Astrocyte (in vitro differentiated cells and primary cell): ENCODE results near the gene KASH5.

ENCODE experiments used
- EZH2 ChIP-seq: IDR thresholded peaks from 2 replicates; pipeline ENCODE4 v1.6.1; 2012; ENCODE audit warnings: mild to moderate bottlenecking, low read length, inconsistent platforms; ENCODE audit not compliant: insufficient read depth
- TF ChIP-seq, protein P1 (sequence below): IDR thresholded peaks from 2 replicates; pipeline ENCODE4 v1.5.1; 2011; ENCODE audit warnings: low read depth, mild to moderate bottlenecking, inconsistent platforms, low read length, moderate library complexity; ENCODE audit not compliant: insufficient read depth

- TF ChIP-seq, protein P1, sequence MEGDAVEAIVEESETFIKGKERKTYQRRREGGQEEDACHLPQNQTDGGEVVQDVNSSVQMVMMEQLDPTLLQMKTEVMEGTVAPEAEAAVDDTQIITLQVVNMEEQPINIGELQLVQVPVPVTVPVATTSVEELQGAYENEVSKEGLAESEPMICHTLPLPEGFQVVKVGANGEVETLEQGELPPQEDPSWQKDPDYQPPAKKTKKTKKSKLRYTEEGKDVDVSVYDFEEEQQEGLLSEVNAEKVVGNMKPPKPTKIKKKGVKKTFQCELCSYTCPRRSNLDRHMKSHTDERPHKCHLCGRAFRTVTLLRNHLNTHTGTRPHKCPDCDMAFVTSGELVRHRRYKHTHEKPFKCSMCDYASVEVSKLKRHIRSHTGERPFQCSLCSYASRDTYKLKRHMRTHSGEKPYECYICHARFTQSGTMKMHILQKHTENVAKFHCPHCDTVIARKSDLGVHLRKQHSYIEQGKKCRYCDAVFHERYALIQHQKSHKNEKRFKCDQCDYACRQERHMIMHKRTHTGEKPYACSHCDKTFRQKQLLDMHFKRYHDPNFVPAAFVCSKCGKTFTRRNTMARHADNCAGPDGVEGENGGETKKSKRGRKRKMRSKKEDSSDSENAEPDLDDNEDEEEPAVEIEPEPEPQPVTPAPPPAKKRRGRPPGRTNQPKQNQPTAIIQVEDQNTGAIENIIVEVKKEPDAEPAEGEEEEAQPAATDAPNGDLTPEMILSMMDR, result no peak
- peak; percentile 39 for TF ChIP-seq EZH2
Measured at GRCh38 chr19:49438261-49438660, 50.2 kb downstream of the KASH5 start.
